GM12801 (cell line): ENCODE measurements around the gene TMEM9B.

Experiments
- TF ChIP-seq, protein P1 (sequence below): IDR thresholded peaks from one replicate; pipeline ENCODE4 v1.5.1; 2011; ENCODE audit warnings: control low read depth; ENCODE audit not compliant: insufficient read length; ENCODE audit errors: extremely low read depth

TMEM9B gene

DNA sequence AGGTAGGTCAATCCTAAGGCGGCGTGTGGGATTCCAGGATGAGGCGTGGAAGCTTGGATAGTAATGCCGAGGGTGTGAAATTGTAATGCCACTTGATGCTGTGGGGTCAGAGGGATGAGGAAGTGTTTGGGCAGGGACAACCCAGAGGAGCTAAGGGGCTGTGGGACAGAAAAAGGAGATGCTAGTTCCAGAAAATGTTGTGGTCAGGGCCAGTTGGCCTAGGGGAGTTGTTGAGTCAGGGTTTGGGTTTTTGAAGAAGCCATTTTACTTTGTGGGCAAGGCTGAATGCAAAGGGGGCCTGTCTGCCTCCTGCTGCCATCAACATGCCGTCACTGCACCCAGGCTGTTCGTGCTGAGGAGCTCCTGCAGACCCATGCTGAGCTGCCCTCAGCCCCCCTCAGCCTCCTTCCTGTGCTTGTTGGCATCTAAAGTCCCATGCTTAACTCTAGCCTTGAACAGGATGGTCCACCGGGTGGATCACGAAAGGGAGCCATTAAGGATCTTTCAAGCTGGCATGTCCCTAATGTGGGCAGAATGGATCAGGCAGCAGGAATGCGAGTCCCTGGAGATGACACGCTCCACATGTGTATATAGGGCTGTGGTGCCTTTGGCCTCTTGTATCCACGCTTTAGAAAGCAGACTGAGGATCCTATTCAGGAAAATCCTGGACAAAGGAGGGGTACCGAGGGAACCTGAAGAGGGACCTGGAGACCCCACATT, 33.6 kb downstream of the TMEM9B start:
- TF ChIP-seq, protein P1, sequence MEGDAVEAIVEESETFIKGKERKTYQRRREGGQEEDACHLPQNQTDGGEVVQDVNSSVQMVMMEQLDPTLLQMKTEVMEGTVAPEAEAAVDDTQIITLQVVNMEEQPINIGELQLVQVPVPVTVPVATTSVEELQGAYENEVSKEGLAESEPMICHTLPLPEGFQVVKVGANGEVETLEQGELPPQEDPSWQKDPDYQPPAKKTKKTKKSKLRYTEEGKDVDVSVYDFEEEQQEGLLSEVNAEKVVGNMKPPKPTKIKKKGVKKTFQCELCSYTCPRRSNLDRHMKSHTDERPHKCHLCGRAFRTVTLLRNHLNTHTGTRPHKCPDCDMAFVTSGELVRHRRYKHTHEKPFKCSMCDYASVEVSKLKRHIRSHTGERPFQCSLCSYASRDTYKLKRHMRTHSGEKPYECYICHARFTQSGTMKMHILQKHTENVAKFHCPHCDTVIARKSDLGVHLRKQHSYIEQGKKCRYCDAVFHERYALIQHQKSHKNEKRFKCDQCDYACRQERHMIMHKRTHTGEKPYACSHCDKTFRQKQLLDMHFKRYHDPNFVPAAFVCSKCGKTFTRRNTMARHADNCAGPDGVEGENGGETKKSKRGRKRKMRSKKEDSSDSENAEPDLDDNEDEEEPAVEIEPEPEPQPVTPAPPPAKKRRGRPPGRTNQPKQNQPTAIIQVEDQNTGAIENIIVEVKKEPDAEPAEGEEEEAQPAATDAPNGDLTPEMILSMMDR: no peak

DNA sequence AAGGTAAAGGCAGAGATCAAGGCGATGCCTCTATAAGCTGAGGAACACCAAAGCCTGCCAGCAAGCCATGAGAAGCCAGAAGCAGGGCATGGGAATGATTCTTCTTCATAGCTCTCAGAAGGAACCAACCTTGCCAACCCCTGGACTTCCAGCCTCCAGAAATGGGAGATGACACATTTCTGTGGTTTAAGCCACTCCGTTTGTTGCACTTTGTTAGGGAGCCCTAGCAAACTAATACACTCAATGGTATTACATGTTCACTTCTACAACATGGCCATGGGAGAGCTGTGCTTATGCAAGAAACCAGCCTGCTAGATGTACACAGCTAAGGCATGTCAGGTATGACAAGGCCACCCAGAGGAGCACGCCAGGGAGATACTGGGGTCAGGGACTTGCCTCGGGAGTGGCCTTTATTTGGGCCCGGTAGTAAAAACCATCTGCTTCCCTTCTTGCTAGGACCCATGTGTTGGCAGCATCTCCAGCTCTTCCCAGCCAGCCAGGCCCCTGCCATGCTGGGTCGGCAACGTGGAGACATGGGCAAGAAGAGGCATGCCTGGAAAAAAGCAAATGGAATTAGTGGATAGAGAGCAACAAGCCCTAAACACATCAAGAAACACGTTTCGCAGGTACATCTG, 35.1 kb downstream of the TMEM9B start:
- TF ChIP-seq, protein P1: no peak

DNA sequence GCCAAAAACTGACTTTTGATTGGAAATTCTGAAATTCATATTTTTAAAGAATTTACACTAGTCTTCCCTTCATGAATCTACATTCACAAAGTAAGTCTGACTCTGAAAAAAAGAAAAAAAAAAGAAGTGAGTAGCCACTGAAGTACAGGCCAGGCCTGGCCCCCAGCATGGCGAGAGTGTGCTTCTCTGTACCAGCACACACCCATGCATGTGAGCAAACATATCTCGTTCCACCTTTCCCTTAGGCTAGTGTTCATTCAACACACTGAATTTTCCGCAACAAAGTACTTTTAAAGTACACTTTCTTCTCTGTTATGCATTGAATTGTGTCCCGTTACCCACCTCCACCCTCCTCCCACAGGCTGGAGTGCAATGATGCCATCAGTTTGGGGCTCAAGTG, 36.0 kb downstream of the TMEM9B start:
- TF ChIP-seq, protein P1: no peak

DNA sequence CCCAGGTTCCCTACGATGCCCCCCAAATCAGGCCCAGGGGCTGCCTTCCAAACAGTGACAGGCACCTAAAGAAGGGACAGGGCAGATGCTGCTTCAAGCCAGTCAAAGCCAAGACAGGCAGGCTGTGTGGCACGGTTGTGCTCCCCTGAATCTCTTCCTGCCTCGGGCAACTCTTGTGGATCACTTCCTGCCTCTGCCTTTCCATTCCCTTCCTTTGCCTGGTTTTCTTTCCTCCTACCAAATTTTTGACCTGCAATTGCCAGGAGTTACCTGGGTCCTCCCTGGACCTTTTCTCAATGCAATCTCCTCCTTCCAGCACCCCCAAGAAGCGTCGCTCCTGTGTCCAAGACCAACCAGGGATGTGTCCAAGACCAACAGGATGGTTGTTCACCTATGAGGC, 37.0 kb downstream of the TMEM9B start:
- TF ChIP-seq, protein P1: no peak

DNA sequence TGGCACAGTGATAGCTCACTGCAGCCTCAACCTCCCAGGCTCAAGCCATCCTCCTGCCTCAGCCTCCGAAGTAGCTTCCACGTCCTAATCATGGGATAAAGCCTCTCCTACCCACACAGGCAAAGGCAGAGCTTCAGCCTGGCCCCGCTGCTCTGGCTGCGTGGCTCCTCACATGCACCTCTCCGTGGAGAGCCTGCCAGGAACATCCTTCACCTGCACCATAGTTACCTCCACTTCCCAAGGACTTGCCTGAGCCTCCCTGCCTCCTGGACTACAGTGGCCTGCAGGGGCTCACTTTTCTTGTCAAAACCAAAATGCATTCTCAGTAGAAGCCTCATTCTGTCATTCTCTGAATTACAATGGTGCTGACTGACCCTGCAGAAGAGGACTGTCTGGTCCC, 38.0 kb downstream of the TMEM9B start:
- TF ChIP-seq, protein P1: no peak

DNA sequence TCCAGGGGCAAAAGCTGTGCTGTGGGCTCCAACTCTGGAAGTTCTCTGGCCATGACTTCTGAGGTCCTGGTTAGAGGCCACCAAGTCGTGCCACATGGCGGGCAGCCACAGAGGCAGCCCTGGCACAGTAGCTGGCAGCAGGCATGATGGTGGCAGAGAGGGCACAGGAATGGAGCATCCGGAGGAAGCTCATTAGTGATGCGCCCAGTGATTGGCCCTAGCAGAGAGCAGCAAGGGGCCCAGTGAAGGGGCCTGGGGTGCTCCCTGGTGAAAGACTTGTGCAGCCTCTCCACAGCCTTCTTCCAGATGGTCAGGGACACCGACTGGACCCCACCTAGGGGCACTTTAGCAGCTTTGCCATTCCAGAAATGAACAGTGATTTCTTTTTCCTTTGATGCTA, 38.5 kb downstream of the TMEM9B start:
- TF ChIP-seq, protein P1: no peak

DNA sequence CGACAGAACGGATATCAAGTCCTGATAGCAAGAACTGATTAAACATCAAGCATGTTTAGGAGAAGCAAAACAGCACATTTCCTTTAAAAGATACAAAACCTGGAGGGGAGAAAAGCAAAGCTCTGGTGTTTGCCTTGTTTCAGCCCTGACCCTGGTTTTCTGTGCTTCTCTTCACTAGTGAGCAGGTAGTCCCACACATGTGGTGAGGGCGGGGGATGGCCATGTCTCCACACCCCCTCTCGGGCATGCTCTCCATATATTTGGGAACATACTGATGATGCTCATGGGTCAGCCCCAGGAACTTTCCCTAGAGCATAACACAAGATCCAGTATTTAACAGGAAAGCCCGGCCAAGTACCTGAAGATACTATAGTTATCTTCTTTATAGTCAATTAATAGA, 41.6 kb downstream of the TMEM9B start:
- TF ChIP-seq, protein P1: no peak
